DOHH2 (cell line): ENCODE results near the gene PIP4K2B.

Source experiments
- H3F3A ChIP-seq: fragments of 200-600 bp; sonication (generic), shearing (Covaris generic); 2 replicates; pipeline ENCODE4 v1.6.0; 2016; ENCODE audit warnings: antibody characterized with exemption, mild to moderate bottlenecking; ENCODE audit not compliant: control insufficient read depth, insufficient read depth
- H3K27ac ChIP-seq: fragments of 200-600 bp; sonication (generic); 2 replicates; pipeline ENCODE4 v1.5.1; 2014; ENCODE audit warnings: low read depth, mild to moderate bottlenecking, low read length, moderate library complexity
- H3K27me3 ChIP-seq: fragments of 200-600 bp; sonication (generic); 2 replicates; pipeline ENCODE4 v1.6.1; 2014; ENCODE audit warnings: mild to moderate bottlenecking, low read length, mixed read lengths; ENCODE audit not compliant: control insufficient read depth
- H3K36me3 ChIP-seq: fragments of 200-600 bp; sonication (generic); 2 replicates; pipeline ENCODE4 v1.6.1; 2014; ENCODE audit warnings: mild to moderate bottlenecking, low read length, moderate library complexity, mixed read lengths; ENCODE audit not compliant: control insufficient read depth
- H3K4me1 ChIP-seq: fragments of 200-600 bp; sonication (generic); 2 replicates; pipeline ENCODE4 v1.6.1; 2014; ENCODE audit warnings: mild to moderate bottlenecking, low read length, mixed read lengths; ENCODE audit not compliant: control insufficient read depth
- H3K4me2 ChIP-seq: fragments of 200-600 bp; sonication (generic); 2 replicates; pipeline ENCODE4 v1.6.0; 2014; ENCODE audit warnings: mild to moderate bottlenecking, low read length, moderate library complexity
- H3K4me3 ChIP-seq: fragments of 200-600 bp; sonication (generic); 2 replicates; pipeline ENCODE4 v1.5.1; 2014; ENCODE audit warnings: mild to moderate bottlenecking, low read length, mixed read lengths
- H3K79me2 ChIP-seq: fragments of 200-600 bp; sonication (generic); 2 replicates; pipeline ENCODE4 v1.6.1; 2014; ENCODE audit warnings: mild to moderate bottlenecking, low read length, mixed read lengths; ENCODE audit not compliant: control insufficient read depth
- H3K9me2 ChIP-seq: fragments of 200-600 bp; sonication (generic); replicated peaks from 2 replicates; pipeline ENCODE4 v1.6.1; 2014; ENCODE audit warnings: mild to moderate bottlenecking, low read length, mixed read lengths; ENCODE audit not compliant: control insufficient read depth
- H3K9me3 ChIP-seq: fragments of 200-600 bp; sonication (generic); 2 replicates; pipeline ENCODE4 v1.6.1; 2014; ENCODE audit warnings: antibody characterized with exemption, low read length, mixed read lengths; ENCODE audit not compliant: control insufficient read depth, insufficient read depth
- H4K20me1 ChIP-seq: fragments of 200-600 bp; sonication (generic); 2 replicates; pipeline ENCODE4 v1.6.0; 2014; ENCODE audit warnings: low read depth, mild to moderate bottlenecking, antibody characterized with exemption, low read length, moderate library complexity; ENCODE audit not compliant: control insufficient read depth, insufficient read depth
- EZH2phosphoT487 ChIP-seq: fragments of 200-600 bp; sonication (generic); IDR thresholded peaks from 2 replicates; pipeline ENCODE4 v1.6.1; 2017; ENCODE audit warnings: borderline replicate concordance, mild to moderate bottlenecking, antibody characterized with exemption, low read length, moderate library complexity, mixed read lengths
- TF ChIP-seq, protein P1 (sequence below): fragments of 200-600 bp; sonication (generic); IDR thresholded peaks from one replicate; pipeline ENCODE4 v1.5.1; 2014; ENCODE audit warnings: antibody characterized with exemption, mild to moderate bottlenecking, low read depth, low read length; ENCODE audit not compliant: poor library complexity, severe bottlenecking

The PIP4K2B gene

DNA sequence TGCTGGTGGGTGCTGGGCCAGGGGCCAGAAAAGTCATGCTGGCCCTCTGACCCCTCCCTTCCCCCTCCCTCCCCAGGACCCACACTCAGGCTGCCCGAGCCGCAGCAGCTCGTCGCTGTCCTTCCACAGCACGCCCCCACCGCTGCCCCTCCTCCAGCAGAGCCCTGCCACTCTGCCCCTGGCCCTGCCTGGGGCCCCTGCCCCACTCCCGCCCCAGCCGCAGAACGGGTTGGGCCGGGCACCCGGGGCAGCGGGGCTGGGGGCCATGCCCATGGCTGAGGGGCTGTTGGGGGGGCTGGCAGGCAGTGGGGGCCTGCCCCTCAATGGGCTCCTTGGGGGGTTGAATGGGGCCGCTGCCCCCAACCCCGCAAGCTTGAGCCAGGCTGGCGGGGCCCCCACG, 77.6 kb downstream of the PIP4K2B start:
- Histone ChIP-seq H3K4me2 (no peak overlapping the region), H3K27ac (no peak overlapping the region), H3K9me3 (no peaks in the 10 kb centered on the region), H3F3A (no peaks in the 10 kb centered on the region), H3K27me3 (no peaks in the 10 kb centered on the region), H3K36me3 (peaks cover 58% of the 10 kb centered on the region), H3K9me2 (no peaks in the 10 kb centered on the region), H3K4me1 (peaks cover 7% of the 10 kb centered on the region), H3K4me3 (no peak overlapping the region), H3K79me2 (no peaks in the 10 kb centered on the region), H4K20me1 (no peaks in the 10 kb centered on the region)
- TF ChIP-seq, protein P1, sequence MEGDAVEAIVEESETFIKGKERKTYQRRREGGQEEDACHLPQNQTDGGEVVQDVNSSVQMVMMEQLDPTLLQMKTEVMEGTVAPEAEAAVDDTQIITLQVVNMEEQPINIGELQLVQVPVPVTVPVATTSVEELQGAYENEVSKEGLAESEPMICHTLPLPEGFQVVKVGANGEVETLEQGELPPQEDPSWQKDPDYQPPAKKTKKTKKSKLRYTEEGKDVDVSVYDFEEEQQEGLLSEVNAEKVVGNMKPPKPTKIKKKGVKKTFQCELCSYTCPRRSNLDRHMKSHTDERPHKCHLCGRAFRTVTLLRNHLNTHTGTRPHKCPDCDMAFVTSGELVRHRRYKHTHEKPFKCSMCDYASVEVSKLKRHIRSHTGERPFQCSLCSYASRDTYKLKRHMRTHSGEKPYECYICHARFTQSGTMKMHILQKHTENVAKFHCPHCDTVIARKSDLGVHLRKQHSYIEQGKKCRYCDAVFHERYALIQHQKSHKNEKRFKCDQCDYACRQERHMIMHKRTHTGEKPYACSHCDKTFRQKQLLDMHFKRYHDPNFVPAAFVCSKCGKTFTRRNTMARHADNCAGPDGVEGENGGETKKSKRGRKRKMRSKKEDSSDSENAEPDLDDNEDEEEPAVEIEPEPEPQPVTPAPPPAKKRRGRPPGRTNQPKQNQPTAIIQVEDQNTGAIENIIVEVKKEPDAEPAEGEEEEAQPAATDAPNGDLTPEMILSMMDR, result no peak
- TF ChIP-seq EZH2phosphoT487, result no peak

DNA sequence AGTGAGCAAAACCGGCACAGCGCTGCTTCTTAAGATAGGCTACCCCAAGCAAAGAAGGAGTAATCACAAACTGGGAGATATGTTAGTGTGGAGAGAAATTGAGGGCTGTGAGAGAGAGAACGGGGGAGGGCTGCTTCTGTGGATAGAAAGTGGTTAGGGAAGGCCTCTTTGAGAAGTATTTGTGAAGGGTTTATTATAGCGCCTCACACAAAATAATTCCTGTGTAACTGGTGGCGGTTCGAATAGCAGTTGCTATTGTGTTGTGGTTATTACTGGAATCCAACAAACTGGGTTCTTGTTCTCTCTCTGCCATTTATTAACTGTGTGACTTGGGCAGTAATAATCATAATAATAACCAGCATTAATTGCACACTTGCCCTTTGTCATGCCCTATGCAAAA, 78.4 kb downstream of the PIP4K2B start:
- Histone ChIP-seq H3F3A (no peaks in the 10 kb centered on the region), H4K20me1 (no peaks in the 10 kb centered on the region), H3K27ac (no peak overlapping the region), H3K79me2 (no peaks in the 10 kb centered on the region), H3K36me3 (peaks cover 67% of the 10 kb centered on the region), H3K4me2 (no peak overlapping the region), H3K9me3 (no peaks in the 10 kb centered on the region), H3K4me3 (no peak overlapping the region), H3K27me3 (no peaks in the 10 kb centered on the region), H3K9me2 (no peaks in the 10 kb centered on the region), H3K4me1 (peaks cover 5% of the 10 kb centered on the region; the same call in 1 of the 2 replicates)
- TF ChIP-seq, protein P1, result no peak
- TF ChIP-seq EZH2phosphoT487, result no peak

DNA sequence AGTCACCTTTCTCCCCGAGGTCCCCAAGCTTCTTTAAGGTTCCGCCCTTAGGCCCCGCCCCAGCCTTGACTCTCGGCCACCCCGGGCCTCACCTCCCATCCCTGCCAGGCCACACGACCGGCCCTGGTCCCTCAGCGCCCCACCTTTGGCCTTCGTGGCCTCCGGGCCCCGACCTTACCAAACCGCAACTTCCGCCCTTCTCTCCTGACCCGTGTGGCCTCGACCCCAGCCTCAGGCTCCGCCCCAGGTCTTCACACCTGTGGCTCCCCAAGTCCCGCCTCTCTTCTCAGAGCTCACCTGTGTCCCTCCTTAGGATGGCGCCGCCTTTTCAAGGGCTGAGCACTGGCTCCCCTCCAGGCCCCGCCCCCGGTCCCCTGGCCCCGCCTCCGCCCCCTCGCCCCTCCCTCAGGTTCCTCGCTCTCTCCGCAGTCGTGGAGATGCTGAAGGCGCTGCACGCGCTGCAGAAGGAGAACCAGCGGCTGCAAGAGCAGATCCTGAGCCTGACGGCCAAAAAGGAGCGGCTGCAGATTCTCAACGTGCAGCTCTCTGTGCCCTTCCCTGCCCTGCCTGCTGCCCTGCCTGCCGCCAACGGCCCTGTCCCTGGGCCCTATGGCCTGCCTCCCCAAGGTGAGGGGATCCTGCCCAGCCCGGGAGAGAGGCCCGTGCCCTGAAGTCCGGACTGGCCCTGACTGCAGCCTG, 79.3 kb downstream of the PIP4K2B start:
- H3K4me1 ChIP-seq, result peaks cover 11% of the 10 kb centered on the region
- H3K36me3 ChIP-seq, result peaks cover 74% of the 10 kb centered on the region
- no peak overlapping the region for H3K27ac ChIP-seq
- no peak overlapping the region for H3K4me2 ChIP-seq
- H3K9me3 ChIP-seq, result no peaks in the 10 kb centered on the region
- no peaks in the 10 kb centered on the region for H3K9me2 ChIP-seq
- no peaks in the 10 kb centered on the region for H3K27me3 ChIP-seq
- H3K4me3 ChIP-seq, result no peak overlapping the region
- TF ChIP-seq EZH2phosphoT487, result no peak
- TF ChIP-seq, protein P1, result no peak
- no peaks in the 10 kb centered on the region for H3K79me2 ChIP-seq
- H3F3A ChIP-seq, result no peaks in the 10 kb centered on the region
- H4K20me1 ChIP-seq, result no peaks in the 10 kb centered on the region
